ENCODE measurements around the gene HTT. TPM values are rescaled to one million over a fixed set of nuclear protein-coding genes. Genes with fewer than 3 reads are reported as not detected.

Gene HTT
- total and polyA plus RNA-seq, 2 of the 13 experiments (the other 11 are each of a cell fraction or from before 2014, with no cell fraction given): 17.5 to 19.5 TPM

DNA sequence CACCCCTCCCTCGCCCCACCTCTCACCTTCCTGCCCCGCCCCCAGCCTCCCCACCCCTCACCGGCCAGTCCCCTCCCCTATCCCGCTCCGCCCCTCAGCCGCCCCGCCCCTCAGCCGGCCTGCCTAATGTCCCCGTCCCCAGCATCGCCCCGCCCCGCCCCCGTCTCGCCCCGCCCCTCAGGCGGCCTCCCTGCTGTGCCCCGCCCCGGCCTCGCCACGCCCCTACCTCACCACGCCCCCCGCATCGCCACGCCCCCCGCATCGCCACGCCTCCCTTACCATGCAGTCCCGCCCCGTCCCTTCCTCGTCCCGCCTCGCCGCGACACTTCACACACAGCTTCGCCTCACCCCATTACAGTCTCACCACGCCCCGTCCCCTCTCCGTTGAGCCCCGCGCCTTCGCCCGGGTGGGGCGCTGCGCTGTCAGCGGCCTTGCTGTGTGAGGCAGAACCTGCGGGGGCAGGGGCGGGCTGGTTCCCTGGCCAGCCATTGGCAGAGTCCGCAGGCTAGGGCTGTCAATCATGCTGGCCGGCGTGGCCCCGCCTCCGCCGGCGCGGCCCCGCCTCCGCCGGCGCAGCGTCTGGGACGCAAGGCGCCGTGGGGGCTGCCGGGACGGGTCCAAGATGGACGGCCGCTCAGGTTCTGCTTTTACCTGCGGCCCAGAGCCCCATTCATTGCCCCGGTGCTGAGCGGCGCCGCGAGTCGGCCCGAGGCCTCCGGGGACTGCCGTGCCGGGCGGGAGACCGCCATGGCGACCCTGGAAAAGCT lies at the start of gene HTT, which contains the start of gene HTT-AS (continued):
- TF ChIP-seq FOSL2 (CRISPR knock-in tag; IDR thresholded peaks at IDR 0.05) (0 out of 2 replicates have a peak, but pooled peaks have one; percentile 9), POLR2A (IDR thresholded peaks at IDR 0.05; ENCODE audit: insufficient read depth in 1 of 2, low read depth in 2 of 2, low read length in 2 of 2) (peak in 1 of 2 experiments; percentile 80; a peak in 2 of 4 replicates), KMT2A (CRISPR knock-in tag; IDR thresholded peaks at IDR 0.05) (0 out of 2 replicates have a peak, but pooled peaks have one; percentile 43), TCF7L2 (IDR thresholded peaks at IDR 0.05; ENCODE audit: low read depth, low read length) (no peak), AGO2 (optimal IDR thresholded peaks at IDR 0.05; ENCODE audit: low read depth, low read length) (peak; percentile 73), ZNF143 (CRISPR knock-in tag; IDR thresholded peaks at IDR 0.05) (peak; percentile 83), HOXA3 (CRISPR knock-in tag; IDR thresholded peaks at IDR 0.05) (peak; percentile 60), PHF8 (CRISPR knock-in tag; IDR thresholded peaks at IDR 0.05) (peak; percentile 86), ZNF441 (CRISPR knock-in tag; IDR thresholded peaks at IDR 0.05; ENCODE audit: borderline replicate concordance) (peak; percentile 61; the same call in 1 of the 2 replicates), ZNF768 (CRISPR knock-in tag; IDR thresholded peaks at IDR 0.05) (peak; percentile 31; the same call in 1 of the 2 replicates), NFYC (CRISPR knock-in tag; IDR thresholded peaks at IDR 0.05) (peak; percentile 82), ZNF230 (CRISPR knock-in tag; IDR thresholded peaks at IDR 0.05) (no peak), ZNF484 (CRISPR knock-in tag; IDR thresholded peaks at IDR 0.05; ENCODE audit: borderline replicate concordance, low read depth) (no peak), SP2 (CRISPR knock-in tag; IDR thresholded peaks at IDR 0.05) (peak; percentile 92), GATAD1 (CRISPR knock-in tag; IDR thresholded peaks at IDR 0.05) (peak; percentile 81), MAZ (IDR thresholded peaks at IDR 0.05; ENCODE audit: borderline replicate concordance, low read depth, low read length) (peak; percentile 73; the same call in 1 of the 2 replicates), MAZ (CRISPR knock-in tag; IDR thresholded peaks at IDR 0.05; ENCODE audit: low read depth) (peak; percentile 67; the same call in 1 of the 2 replicates), MAFG (CRISPR knock-in tag; IDR thresholded peaks at IDR 0.05) (no peak), ZNF331 (CRISPR knock-in tag; IDR thresholded peaks at IDR 0.05) (0 out of 2 replicates have a peak, but pooled peaks have one; percentile 15)
- TF ChIP-seq, protein P1, sequence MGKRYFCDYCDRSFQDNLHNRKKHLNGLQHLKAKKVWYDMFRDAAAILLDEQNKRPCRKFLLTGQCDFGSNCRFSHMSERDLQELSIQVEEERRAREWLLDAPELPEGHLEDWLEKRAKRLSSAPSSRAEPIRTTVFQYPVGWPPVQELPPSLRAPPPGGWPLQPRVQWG (CRISPR knock-in tag; IDR thresholded peaks at IDR 0.05; ENCODE audit: borderline replicate concordance, low read depth): no peak
- TF ChIP-seq, protein P2, sequence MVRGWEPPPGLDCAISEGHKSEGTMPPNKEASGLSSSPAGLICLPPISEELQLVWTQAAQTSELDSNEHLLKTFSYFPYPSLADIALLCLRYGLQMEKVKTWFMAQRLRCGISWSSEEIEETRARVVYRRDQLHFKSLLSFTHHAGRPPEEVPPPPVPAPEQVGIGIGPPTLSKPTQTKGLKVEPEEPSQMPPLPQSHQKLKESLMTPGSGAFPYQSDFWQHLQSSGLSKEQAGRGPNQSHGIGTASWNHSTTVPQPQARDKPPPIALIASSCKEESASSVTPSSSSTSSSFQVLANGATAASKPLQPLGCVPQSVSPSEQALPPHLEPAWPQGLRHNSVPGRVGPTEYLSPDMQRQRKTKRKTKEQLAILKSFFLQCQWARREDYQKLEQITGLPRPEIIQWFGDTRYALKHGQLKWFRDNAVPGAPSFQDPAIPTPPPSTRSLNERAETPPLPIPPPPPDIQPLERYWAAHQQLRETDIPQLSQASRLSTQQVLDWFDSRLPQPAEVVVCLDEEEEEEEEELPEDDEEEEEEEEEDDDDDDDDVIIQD (CRISPR knock-in tag; IDR thresholded peaks at IDR 0.05; ENCODE audit: low read depth): no peak
- TF ChIP-seq, protein P3, sequence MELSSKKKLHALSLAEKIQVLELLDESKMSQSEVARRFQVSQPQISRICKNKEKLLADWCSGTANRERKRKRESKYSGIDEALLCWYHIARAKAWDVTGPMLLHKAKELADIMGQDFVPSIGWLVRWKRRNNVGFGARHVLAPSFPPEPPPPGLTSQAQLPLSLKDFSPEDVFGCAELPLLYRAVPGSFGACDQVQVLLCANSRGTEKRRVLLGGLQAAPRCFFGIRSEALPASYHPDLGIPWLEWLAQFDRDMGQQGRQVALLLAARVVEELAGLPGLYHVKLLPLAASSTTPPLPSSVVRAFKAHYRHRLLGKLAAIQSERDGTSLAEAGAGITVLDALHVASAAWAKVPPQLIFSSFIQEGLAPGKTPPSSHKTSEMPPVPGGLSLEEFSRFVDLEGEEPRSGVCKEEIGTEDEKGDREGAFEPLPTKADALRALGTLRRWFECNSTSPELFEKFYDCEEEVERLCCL (CRISPR knock-in tag; IDR thresholded peaks at IDR 0.05; ENCODE audit: borderline replicate concordance): no peak
- TF ChIP-seq, protein P4, sequence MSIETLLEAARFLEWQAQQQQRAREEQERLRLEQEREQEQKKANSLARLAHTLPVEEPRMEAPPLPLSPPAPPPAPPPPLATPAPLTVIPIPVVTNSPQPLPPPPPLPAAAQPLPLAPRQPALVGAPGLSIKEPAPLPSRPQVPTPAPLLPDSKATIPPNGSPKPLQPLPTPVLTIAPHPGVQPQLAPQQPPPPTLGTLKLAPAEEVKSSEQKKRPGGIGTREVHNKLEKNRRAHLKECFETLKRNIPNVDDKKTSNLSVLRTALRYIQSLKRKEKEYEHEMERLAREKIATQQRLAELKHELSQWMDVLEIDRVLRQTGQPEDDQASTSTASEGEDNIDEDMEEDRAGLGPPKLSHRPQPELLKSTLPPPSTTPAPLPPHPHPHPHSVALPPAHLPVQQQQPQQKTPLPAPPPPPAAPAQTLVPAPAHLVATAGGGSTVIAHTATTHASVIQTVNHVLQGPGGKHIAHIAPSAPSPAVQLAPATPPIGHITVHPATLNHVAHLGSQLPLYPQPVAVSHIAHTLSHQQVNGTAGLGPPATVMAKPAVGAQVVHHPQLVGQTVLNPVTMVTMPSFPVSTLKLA (IDR thresholded peaks at IDR 0.05): peak; percentile 52

All from HepG2 (cell line).